HUES64 (cell line): Measurements from ENCODE around the gene C17orf107.
"Not testable (repeated sequence)": the region's sequence is repeated elsewhere in the genome, so short reads cannot be mapped to it uniquely, and the experiment has no call there.

ENCODE experiments used
- H3K27ac ChIP-seq: 2 replicates; pipeline ENCODE4 v1.7.0; 2013; ENCODE audit warnings: low read depth, low read length, inconsistent platforms
- H3K27me3 ChIP-seq: 2 replicates; pipeline ENCODE4 v1.6.1; 2013; ENCODE audit warnings: mild to moderate bottlenecking, low read length; ENCODE audit not compliant: insufficient read depth
- H3K36me3 ChIP-seq: 2 replicates; pipeline ENCODE4 v1.6.1; 2013; ENCODE audit warnings: mild to moderate bottlenecking, low read length; ENCODE audit not compliant: insufficient read depth
- H3K4me1 ChIP-seq: 2 replicates; pipeline ENCODE4 v1.6.1; 2013; ENCODE audit warnings: mild to moderate bottlenecking, low read length, moderate library complexity; ENCODE audit not compliant: insufficient read depth
- H3K4me3 ChIP-seq: 2 replicates; pipeline ENCODE4 v1.5.1; 2013; ENCODE audit warnings: mild to moderate bottlenecking, low read length, moderate library complexity
- H3K9ac ChIP-seq: 2 replicates; pipeline ENCODE4 v1.6.1; 2013; ENCODE audit warnings: mild to moderate bottlenecking, low read depth, low read length
- H3K9me3 ChIP-seq: 2 replicates; pipeline ENCODE4 v1.6.1; 2013; ENCODE audit warnings: low read depth, low read length; ENCODE audit not compliant: insufficient read depth
- WGBS: fragments of 150-250, 120-280 bp; methylation state at CpG from one replicate; pipeline ENCODE4 v1.1.7; 2013; ENCODE audit warnings: missing lambda C conversion rate; 5-methylcytosine and 5-hydroxymethylcytosine counted together

The C17orf107 gene

DNA sequence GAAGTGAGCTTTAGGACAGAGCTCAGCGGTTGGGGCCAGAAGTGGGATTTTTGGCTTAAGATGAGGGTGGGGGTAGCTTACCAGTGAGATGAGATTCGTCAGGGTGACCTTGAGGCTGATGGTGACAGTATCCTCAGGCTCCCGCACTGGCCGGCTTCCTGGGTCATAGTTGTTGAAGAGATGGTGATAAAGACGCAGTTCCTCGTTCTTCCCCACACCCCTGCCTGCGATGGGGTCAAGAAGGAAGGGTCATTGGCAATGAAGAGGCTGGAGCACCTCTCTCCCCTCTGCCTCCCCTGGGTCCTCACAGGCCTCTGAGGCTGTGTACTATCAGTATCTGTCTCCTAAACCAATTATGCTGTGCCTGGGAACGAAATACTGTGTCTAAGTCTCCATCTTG lies 3.2 kb downstream of the C17orf107 start:
- no peaks in the 10 kb centered on the region for H3K36me3 ChIP-seq
- no peaks in the 10 kb centered on the region for H3K4me1 ChIP-seq
- no peaks in the 10 kb centered on the region for H3K27me3 ChIP-seq
- H3K9ac ChIP-seq: no peak overlapping the region
- no peak overlapping the region for H3K27ac ChIP-seq
- WGBS: 91% methylated on average over 8 of the region's 8 CpGs
- no peak overlapping the region for H3K4me3 ChIP-seq
- no peaks in the 10 kb centered on the region for H3K9me3 ChIP-seq

DNA sequence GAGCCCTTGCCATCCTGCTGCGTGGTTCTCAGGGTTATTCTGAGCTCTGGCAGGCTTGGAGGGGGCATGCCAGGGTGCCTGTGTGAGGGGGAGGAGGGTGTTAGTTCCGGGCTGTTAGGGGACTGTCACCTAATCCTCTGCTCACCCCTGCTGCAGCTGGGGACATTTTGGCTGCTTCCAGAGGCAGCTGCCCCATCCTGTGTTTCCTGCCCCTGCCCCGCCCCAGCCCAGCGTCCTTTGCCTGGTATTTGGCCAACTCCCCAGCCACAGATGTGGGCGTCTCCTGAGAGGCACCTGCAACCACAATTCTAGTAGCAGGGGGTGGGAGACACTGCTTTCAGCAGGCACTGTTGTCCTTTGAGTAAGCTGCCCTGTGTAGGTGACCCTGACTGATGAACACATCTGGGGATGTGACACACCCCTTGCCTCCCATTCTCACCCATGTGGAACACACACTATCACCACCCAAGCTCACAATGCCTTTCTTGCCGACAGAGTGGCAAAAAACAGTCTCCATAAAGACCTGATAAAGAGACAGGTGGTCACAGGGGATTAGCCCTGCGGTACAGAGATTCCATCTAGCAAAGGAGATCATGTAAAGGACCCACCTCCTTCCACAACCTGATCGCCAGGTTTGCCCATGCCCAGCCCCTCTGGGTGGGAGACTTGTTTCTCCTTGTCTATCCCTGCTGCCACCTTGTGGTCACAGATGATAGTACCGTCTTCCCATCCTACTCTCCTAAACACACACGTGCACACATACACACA lies 3.9 kb downstream of the C17orf107 start, which contains the start of gene CHRNE:
Gene CHRNE, minus strand, starts transcription at position 48 of the 768 bp plus-strand sequence. Its CDS starts 35 bp downstream, at position 13.
- 54% methylated on average over 10 of the region's 10 CpGs for WGBS
- Histone ChIP-seq H3K9me3 (no peaks in the 10 kb centered on the region), H3K4me1 (peaks cover 3% of the 10 kb centered on the region; the same call in 1 of the 2 replicates), H3K9ac (no peak within 1 kb of the TSS), H3K27me3 (no peaks in the 10 kb centered on the region), H3K4me3 (no peak within 1 kb of the TSS), H3K27ac (no peak within 1 kb of the TSS), H3K36me3 (no peaks in the 10 kb centered on the region)

DNA sequence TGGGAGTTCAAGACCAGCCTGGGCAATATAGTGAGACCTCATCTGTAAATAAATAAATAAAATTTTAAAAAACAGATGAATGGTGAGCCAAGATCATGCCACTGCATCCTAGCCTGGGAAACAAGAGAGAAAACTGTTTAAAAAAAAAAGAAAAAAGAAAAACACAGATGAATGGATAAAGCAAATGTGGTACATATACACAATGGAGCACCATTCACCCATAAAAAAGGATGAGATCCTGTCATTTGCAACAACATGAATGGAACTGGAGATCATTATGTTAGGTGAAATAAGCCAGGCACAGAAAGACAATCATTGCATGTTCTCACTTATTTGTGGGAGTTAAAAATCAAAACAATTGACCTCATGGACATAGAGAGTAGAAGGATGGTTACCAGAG lies 7.3 kb downstream of the C17orf107 start:
- H3K4me1 ChIP-seq: peaks cover 10% of the 10 kb centered on the region
- H3K27ac ChIP-seq, H3K9ac ChIP-seq, H3K36me3 ChIP-seq, H3K27me3 ChIP-seq, H3K9me3 ChIP-seq, H3K4me3 ChIP-seq: not testable (repeated sequence)

DNA sequence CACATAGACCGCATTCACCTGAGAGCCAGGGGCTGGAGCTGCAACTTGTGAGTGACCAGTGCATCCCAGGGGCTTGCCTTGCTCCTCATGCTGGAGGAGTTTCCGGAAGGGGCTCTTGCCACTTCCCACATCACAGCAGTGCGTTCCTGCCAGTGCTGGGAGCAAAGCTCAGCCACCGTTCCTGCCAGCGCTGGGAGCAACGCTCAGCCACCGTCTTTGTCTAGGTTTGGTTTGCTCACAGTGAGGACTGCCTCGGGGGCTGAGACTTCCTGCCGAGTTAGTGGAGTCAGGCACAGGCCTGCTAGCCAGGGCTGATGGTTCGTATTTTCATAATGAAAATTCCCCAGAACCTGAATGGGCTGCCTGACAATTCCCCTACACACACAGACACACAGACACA lies 9.0 kb downstream of the C17orf107 start:
- Histone ChIP-seq H3K27ac (peak overlapping the region; percentile 10; the same call in 1 of the 2 replicates), H3K4me1 (peaks cover 10% of the 10 kb centered on the region), H3K36me3 (no peaks in the 10 kb centered on the region), H3K4me3 (no peak overlapping the region), H3K27me3 (no peaks in the 10 kb centered on the region), H3K9me3 (no peaks in the 10 kb centered on the region), H3K9ac (peak overlapping the region; percentile 7; the same call in 1 of the 2 replicates)
- 31% methylated on average over 10 of the region's 10 CpGs for WGBS

DNA sequence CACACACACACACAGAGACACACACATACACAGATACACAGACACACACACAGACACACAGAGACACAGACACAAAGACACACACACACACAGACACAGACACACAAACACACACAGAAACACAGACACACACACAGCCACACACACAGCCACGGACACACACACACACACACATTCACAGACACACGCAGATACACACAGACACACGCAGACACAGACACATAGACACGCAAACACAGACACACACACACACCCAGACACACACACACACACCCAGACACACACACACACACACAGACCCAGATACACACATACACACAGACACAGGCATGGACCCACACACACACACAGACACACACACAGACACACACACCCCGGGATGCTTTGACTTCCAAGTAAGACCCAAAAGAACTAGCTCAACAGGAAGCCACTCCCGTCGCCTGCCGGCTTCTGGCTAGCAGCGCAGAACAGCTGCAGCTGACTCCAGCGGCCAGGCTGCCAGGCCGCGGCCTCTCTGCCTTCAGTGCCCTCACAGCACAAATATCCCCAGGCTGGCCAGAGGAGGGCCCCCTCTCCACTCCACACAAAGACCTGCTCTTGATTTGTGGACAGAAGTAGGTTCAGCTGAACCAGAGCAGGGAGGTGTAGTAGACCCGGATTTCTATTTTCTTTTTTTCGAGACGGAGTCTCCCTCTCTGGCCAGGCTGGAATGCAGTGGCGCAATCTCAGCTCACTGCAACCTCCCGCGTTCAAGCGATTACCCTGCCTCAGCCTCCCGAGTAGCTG lies 9.6 kb downstream of the C17orf107 start:
- H3K4me1 ChIP-seq: peaks cover 10% of the 10 kb centered on the region
- H3K27me3 ChIP-seq: no peaks in the 10 kb centered on the region
- no peaks in the 10 kb centered on the region for H3K36me3 ChIP-seq
- no peak overlapping the region for H3K4me3 ChIP-seq
- H3K9ac ChIP-seq: peak overlapping the region; percentile 7; the same call in 1 of the 2 replicates
- WGBS: 36% methylated on average over 20 of the region's 20 CpGs
- H3K27ac ChIP-seq: 0 out of 2 replicates have a peak overlapping the region, but pooled peaks have one; percentile 17
- no peaks in the 10 kb centered on the region for H3K9me3 ChIP-seq

DNA sequence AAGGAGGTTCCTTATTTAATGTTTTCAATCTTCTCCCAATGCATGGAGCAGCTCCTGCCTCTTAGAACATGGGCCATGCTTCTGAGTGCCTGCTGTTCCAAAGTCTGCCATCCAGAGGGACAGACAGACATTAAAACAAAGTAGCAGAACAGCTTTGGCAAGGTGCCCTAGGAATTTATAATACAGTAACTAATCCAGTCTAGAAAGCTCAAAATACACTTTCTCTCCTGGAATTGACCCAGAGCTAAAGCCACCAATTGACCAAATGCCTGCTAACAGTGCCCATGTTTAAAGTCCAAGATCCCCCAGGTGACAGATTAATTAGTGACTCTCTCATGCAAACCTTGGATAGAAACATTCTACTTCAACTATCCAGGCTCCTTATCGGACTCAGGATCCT lies 14.7 kb downstream of the C17orf107 start:
- no peaks in the 10 kb centered on the region for H3K27me3 ChIP-seq
- H3K4me3 ChIP-seq: no peak overlapping the region
- no peak overlapping the region for H3K9ac ChIP-seq
- H3K4me1 ChIP-seq: no peaks in the 10 kb centered on the region
- 100% methylated on average over 1 of the region's 1 CpG for WGBS
- H3K9me3 ChIP-seq: no peaks in the 10 kb centered on the region
- no peak overlapping the region for H3K27ac ChIP-seq
- H3K36me3 ChIP-seq: no peaks in the 10 kb centered on the region

DNA sequence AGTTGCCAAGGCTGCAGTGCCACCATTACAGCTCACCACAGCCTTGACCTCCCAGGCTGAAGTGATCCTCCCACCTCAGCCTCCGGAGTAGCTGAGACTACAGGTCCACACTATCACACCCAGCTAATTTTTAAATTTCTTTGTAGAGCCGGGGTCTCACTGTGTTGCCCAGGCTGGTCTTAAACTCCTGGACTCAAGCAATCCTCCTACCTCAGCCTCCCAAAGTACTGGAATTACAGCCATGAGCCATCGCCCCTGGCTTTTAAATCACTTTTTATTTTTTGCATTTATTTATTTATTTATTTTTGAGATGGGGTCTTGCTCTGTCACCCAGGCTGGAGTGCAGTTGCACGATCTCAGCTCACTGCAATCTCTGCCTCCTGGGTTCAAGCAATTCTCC lies 15.2 kb downstream of the C17orf107 start:
- H3K9me3 ChIP-seq, H3K36me3 ChIP-seq, H3K4me1 ChIP-seq, H3K27ac ChIP-seq, H3K4me3 ChIP-seq, H3K27me3 ChIP-seq, H3K9ac ChIP-seq: not testable (repeated sequence)
- WGBS: 96% methylated on average over 4 of the region's 4 CpGs

DNA sequence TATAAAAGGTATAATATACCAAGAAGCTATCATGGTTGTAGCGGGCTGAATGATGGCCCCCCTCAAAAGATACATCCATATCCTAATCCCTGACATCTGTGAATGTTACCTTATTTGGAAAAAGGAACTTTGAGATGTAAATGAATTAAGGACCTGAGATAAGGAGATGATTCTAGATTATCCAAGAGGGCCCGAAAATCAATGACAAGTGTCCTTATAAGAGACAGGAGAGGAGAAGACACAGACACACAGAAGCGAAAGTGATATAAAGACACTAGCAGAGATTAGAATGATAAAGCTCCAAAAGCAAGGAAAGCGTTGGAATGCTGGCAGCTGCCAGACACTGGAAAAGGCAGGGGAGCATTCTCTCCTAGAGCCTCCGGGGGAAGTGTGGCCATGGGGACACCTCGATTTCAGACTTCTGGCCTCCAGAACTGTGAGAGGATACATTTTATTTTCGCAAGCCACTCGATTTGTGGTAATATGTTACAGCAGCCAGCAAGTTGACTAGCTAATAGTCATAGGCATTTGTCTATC lies 20.2 kb downstream of the C17orf107 start:
- WGBS: 67% methylated on average over 7 of the region's 8 CpGs
- Histone ChIP-seq H3K27ac (no peak overlapping the region; the same call in 1 of the 2 replicates), H3K4me1 (peaks cover 10% of the 10 kb centered on the region), H3K27me3 (no peaks in the 10 kb centered on the region), H3K9me3 (no peaks in the 10 kb centered on the region), H3K4me3 (no peak overlapping the region), H3K36me3 (no peaks in the 10 kb centered on the region), H3K9ac (no peak overlapping the region)

DNA sequence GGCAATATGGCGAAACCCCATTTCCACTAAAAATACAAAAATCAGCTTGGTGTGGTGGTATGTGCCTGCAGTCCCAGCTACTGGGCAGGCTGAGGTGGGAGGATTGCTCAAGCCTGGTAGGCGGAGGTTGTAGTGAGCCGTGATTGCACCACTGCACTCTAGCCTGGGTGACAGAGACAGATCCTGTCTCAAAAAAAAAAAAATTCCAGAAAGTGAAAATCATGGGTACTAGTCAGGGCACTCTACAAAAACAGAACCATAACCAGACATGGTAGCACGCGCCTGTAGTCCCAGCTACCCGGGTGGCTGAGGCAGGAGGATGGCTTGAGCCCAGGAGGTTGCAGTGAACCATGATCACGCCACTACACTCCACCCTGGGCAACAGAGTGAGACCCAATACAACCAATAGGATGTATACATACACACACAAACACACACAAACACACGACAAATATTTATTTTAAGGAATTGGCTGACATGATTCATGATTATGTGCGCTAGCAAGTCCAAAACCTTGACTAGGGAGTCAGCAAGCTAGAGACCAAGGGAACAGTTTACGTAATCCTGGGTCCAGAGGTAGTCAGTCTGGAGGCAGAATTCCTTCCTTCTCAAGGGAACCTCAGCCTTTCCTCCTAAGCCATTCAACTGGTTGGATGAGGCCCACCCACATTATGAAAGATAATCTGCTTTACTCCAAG lies 21.2 kb downstream of the C17orf107 start:
- Histone ChIP-seq H3K27ac (no peak overlapping the region), H3K4me3 (no peak overlapping the region)
- WGBS: 95% methylated on average over 9 of the region's 10 CpGs

DNA sequence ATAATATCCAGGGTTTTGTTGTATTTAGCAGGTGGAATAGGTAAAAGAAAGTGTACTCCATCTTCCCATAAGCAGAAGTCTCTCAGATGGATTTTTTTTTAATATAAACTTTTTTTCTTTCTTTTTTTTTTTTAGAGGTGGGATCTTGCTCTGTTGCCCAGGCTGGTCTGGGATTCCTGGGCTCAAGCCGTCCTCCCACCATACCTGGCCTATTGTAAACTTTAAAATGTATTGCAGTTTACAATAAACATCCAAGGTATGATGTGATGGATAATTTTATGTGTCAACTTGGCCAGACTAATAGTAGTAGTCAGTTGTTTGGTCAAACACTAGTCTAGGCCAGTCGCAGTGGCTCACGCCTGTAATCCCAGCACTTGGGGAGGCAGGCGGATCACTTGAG lies 22.0 kb downstream of the C17orf107 start:
- Histone ChIP-seq H3K9ac (no peak overlapping the region), H3K27ac (no peak overlapping the region), H3K4me3 (no peak overlapping the region), H3K4me1 (peaks cover 10% of the 10 kb centered on the region), H3K36me3 (no peaks in the 10 kb centered on the region), H3K27me3 (no peaks in the 10 kb centered on the region), H3K9me3 (no peaks in the 10 kb centered on the region)
- WGBS: 98% methylated on average over 3 of the region's 4 CpGs

More for the DNA sequence above, 21.2 kb downstream of the C17orf107 start:
- Histone ChIP-seq H3K36me3 (no peaks in the 10 kb centered on the region), H3K4me1 (peaks cover 10% of the 10 kb centered on the region), H3K9ac (no peak overlapping the region), H3K9me3 (no peaks in the 10 kb centered on the region), H3K27me3 (no peaks in the 10 kb centered on the region)
